Osteocyte (in vitro differentiated cells): ENCODE data around the gene TMEM132C. TPM values are rescaled to one million over a fixed set of nuclear protein-coding genes. Genes with fewer than 3 reads are reported as not detected.
A peak's percentile ranks its signal among the peaks of the same experiment; 100 is the strongest.

Source experiments
- DNase-seq: peaks from one replicate; pipeline ENCODE4 v3.0.0; 2021; ENCODE audit warnings: mixed read lengths; ENCODE audit not compliant: unreplicated experiment; ENCODE audit errors: extremely low spot score
- H3K27ac Mint-ChIP-seq: one replicate; pipeline ENCODE4 v1.8.0; 2021; ENCODE audit warnings: mild to moderate bottlenecking, mixed read lengths; ENCODE audit not compliant: unreplicated experiment
- H3K27me3 Mint-ChIP-seq: one replicate; pipeline ENCODE4 v1.8.0; 2021; ENCODE audit warnings: mixed read lengths; ENCODE audit not compliant: unreplicated experiment
- H3K36me3 Mint-ChIP-seq: one replicate; pipeline ENCODE4 v1.8.0; 2021; ENCODE audit warnings: mixed read lengths; ENCODE audit not compliant: unreplicated experiment
- H3K4me1 Mint-ChIP-seq: one replicate; pipeline ENCODE4 v1.8.0; 2021; ENCODE audit warnings: mixed read lengths; ENCODE audit not compliant: unreplicated experiment
- H3K4me3 Mint-ChIP-seq: one replicate; pipeline ENCODE4 v1.8.0; 2021; ENCODE audit warnings: mild to moderate bottlenecking, moderate library complexity, mixed read lengths; ENCODE audit not compliant: unreplicated experiment
- H3K9me3 Mint-ChIP-seq: one replicate; pipeline ENCODE4 v1.8.0; 2021; ENCODE audit warnings: mixed read lengths; ENCODE audit not compliant: unreplicated experiment
- total RNA-seq: library from RNA; stranded (reverse); gene quantifications from 2 replicates; pipeline ENCODE4 v1.2.1, GENCODE V29; 2021
- TF ChIP-seq, protein P1 (sequence below): fragments of 200-600 bp; sonication (generic); IDR thresholded peaks from 2 replicates; pipeline ENCODE4 v1.5.0; 2021; ENCODE audit warnings: antibody characterized with exemption, mild to moderate bottlenecking, moderate library complexity

TMEM132C gene
- total RNA-seq, 1 donor from 2014 or later = not detected

DNA sequence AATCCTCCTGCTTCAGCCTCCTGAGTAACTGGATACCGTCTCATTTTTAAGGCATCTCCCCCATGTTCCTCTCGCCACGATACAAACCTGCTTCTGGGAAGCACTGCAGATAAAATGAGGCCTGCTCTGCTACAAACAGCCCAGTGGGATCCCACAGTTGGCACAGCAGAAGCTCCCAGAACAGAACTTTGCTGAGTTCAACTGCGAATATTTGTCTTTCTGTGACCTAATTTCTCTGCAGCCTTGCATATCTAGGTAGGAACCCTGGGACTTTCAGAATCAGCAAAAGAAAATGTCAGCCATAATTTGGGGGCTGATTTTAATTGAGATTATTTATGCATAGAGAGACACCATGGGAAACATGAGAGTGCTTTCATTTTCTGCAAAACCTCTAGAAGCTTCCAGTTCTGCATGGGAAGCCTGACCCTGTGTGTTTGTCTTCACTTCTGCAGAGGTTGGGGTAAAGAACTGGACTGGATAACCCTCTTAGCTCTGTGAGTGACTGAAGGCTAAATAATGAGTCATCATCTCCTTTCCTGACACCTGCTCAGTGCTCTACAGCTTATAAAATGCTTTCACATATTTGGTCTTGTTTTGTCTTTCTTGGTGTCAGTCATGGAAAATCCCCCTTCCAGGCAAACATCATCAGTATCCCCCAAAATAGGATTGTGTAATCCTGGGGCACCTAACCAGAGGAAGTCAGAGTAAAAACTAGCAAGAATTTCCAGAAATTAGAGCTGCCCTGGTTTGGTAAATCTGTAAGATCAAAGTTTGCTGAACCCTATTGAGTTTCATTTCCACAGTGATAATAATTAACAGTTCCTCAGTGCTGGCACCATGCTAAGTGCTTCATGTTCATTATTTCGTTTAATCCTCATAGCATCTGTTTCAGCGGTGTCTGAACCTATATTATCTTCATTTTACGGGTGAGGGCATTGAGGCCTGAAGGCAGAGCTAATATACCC lies 371.0 kb downstream of the TMEM132C start:
- no peak for DNase-seq
- Mint-ChIP-seq H3K27ac (no peak overlapping the region), H3K36me3 (no peaks in the 10 kb centered on the region), H3K4me3 (no peak overlapping the region), H3K27me3 (no peaks in the 10 kb centered on the region), H3K9me3 (peaks cover 18% of the 10 kb centered on the region), H3K4me1 (no peaks in the 10 kb centered on the region)
- TF ChIP-seq, protein P1, sequence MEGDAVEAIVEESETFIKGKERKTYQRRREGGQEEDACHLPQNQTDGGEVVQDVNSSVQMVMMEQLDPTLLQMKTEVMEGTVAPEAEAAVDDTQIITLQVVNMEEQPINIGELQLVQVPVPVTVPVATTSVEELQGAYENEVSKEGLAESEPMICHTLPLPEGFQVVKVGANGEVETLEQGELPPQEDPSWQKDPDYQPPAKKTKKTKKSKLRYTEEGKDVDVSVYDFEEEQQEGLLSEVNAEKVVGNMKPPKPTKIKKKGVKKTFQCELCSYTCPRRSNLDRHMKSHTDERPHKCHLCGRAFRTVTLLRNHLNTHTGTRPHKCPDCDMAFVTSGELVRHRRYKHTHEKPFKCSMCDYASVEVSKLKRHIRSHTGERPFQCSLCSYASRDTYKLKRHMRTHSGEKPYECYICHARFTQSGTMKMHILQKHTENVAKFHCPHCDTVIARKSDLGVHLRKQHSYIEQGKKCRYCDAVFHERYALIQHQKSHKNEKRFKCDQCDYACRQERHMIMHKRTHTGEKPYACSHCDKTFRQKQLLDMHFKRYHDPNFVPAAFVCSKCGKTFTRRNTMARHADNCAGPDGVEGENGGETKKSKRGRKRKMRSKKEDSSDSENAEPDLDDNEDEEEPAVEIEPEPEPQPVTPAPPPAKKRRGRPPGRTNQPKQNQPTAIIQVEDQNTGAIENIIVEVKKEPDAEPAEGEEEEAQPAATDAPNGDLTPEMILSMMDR = no peak

DNA sequence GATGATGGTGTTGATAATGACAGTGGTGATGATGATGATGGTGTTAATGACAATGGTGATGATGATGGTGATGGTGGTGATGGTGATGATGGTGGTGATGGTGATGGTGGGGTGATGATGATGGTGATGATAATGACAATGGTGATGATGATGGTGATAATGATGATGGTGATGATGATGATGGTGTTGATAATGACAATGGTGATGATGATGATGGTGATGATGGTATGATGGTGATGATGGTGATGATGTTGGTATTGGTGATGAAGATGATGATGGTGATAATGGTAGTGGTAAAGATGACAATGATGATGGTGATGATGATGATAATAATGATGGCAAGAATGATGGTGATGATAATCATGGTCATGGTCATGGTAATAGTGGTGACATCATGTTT lies 372.1 kb downstream of the TMEM132C start:
- H3K36me3 Mint-ChIP-seq = no peaks in the 10 kb centered on the region
- no peaks in the 10 kb centered on the region for H3K27me3 Mint-ChIP-seq
- H3K27ac Mint-ChIP-seq = no peak overlapping the region
- DNase-seq = no peak
- TF ChIP-seq, protein P1 = no peak
- H3K9me3 Mint-ChIP-seq = peaks cover 15% of the 10 kb centered on the region
- no peaks in the 10 kb centered on the region for H3K4me1 Mint-ChIP-seq
- no peak overlapping the region for H3K4me3 Mint-ChIP-seq

DNA sequence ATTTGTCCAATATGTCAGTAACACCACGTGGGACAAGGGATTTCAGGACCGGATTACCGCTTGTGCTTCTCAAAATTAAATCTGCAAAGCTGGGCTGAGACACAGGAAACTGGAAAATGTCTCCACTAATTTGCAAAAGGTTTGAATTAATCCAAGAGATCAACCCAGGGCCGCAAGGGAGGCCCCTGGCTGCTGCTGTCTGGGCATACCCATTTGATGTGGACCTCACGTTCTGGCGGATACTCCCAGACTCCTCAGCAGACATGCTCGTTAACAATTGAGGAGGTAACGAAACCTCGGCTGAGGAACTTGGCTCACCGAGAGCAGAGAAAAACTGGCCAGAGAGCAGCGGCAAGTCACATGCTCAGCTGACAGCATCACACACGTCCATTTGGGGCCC lies 376.2 kb downstream of the TMEM132C start:
- Mint-ChIP-seq H3K27ac (no peak overlapping the region), H3K9me3 (peaks cover 30% of the 10 kb centered on the region), H3K4me3 (no peak overlapping the region), H3K36me3 (peaks cover 3% of the 10 kb centered on the region), H3K27me3 (no peaks in the 10 kb centered on the region), H3K4me1 (no peaks in the 10 kb centered on the region)
- DNase-seq = no peak
- TF ChIP-seq, protein P1 = no peak

DNA sequence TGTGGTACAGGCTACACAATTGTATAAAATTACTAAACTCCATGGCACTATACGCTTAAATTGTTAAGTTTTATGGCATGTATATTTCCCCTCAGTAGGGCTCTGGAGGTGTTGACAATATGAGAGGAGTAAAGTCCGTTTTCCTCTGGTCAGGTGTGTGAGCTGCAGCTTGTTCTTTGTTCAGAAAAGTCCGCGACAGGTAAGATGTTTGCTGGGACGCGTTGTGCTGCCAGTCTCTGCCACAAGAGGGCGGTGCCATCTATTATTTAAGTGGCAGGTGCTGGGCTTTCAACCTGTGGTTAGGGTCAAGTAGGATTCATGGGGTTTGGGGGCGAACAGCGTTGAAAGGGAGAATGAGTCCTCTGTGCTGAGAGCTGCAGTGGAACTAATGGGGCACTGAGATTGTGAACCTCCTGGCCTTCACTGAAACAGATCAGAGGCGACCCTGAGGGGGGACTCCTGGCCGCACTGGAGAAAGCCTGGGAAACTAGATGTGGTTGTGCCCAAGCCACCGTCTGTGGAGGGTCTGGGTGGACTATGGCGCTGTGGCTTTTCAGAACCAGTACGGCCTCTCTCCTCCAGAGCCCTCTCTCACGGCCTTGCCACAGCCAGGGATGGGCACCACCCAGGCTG lies 377.8 kb downstream of the TMEM132C start:
- no peaks in the 10 kb centered on the region for H3K27me3 Mint-ChIP-seq
- H3K27ac Mint-ChIP-seq = no peak overlapping the region
- TF ChIP-seq, protein P1 = peak; percentile 18
- no peaks in the 10 kb centered on the region for H3K4me1 Mint-ChIP-seq
- H3K9me3 Mint-ChIP-seq = peaks cover 35% of the 10 kb centered on the region
- H3K4me3 Mint-ChIP-seq = no peak overlapping the region
- H3K36me3 Mint-ChIP-seq = peaks cover 3% of the 10 kb centered on the region
- no peak for DNase-seq

DNA sequence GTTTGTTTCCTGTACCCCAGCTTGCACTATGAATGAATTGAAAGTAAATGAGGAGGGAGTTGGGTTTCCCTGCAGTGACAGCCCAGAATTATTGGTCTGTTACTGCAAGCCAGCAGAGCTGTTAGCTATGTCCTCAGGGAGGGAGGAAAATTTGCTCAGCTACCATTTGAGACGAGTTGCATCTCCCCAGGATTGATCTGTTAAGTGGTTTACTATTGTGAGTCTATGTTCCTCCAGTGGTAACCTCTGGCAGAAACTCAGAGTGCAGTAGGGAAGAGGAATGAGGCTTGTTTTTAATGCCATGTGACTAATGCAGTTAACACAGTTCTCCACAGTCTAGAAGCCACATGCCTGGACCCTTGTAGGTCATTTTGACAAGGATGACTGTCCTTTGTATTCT lies 382.9 kb downstream of the TMEM132C start:
- H3K4me3 Mint-ChIP-seq = no peak overlapping the region

More for the DNA sequence above, 382.9 kb downstream of the TMEM132C start:
- TF ChIP-seq, protein P1 = no peak
- peaks cover 3% of the 10 kb centered on the region for H3K36me3 Mint-ChIP-seq
- H3K9me3 Mint-ChIP-seq = peaks cover 48% of the 10 kb centered on the region
- H3K27me3 Mint-ChIP-seq = no peaks in the 10 kb centered on the region
- no peak overlapping the region for H3K27ac Mint-ChIP-seq
- H3K4me1 Mint-ChIP-seq = no peaks in the 10 kb centered on the region
- DNase-seq = no peak
